OCI-LY1 (cell line): ENCODE data around the gene CST9L.

ENCODE experiments used
- H2AFZ ChIP-seq: fragments of 200-600 bp; sonication (generic), shearing (Covaris generic); 2 replicates; pipeline ENCODE4 v1.6.0; 2014; ENCODE audit warnings: antibody characterized with exemption, mild to moderate bottlenecking, low read length
- H3F3A ChIP-seq: fragments of 200-600 bp; sonication (generic), shearing (Covaris generic); 2 replicates; pipeline ENCODE4 v1.6.0; 2014; ENCODE audit warnings: mild to moderate bottlenecking, antibody characterized with exemption, low read length, moderate library complexity; ENCODE audit not compliant: insufficient read depth
- H3K27ac ChIP-seq: fragments of 200-600 bp; sonication (generic); 2 replicates; pipeline ENCODE4 v1.5.1; 2014; ENCODE audit warnings: low read length, mixed run types, mild to moderate bottlenecking, low read depth; ENCODE audit not compliant: poor library complexity, severe bottlenecking
- H3K27me3 ChIP-seq: fragments of 200-600 bp; sonication (generic); 2 replicates; pipeline ENCODE4 v1.6.0; 2014; ENCODE audit warnings: antibody characterized with exemption, mild to moderate bottlenecking, low read length, moderate library complexity; ENCODE audit not compliant: insufficient read depth
- H3K36me3 ChIP-seq: fragments of 200-600 bp; sonication (generic); 2 replicates; pipeline ENCODE4 v1.6.1; 2014; ENCODE audit warnings: mild to moderate bottlenecking, antibody characterized with exemption, low read length, moderate library complexity, mixed read lengths; ENCODE audit not compliant: insufficient read depth
- H3K4me1 ChIP-seq: fragments of 200-600 bp; sonication (generic); 2 replicates; pipeline ENCODE4 v1.5.1; 2014; ENCODE audit warnings: mild to moderate bottlenecking, low read length, moderate library complexity; ENCODE audit not compliant: insufficient read depth, severe bottlenecking
- H3K4me2 ChIP-seq: fragments of 200-600 bp; sonication (generic), shearing (Covaris generic); 2 replicates; pipeline ENCODE4 v1.6.1; 2014; ENCODE audit warnings: low read length
- H3K4me3 ChIP-seq: fragments of 200-600 bp; sonication (generic); 2 replicates; pipeline ENCODE4 v1.5.1; 2014; ENCODE audit warnings: low read length, low read depth, mild to moderate bottlenecking, mixed read lengths; ENCODE audit not compliant: poor library complexity, severe bottlenecking
- H3K79me2 ChIP-seq: fragments of 200-600 bp; shearing (Covaris generic); 2 replicates; pipeline ENCODE4 v1.6.1; 2016; ENCODE audit warnings: mixed run types, low read length, mixed read lengths; ENCODE audit not compliant: insufficient read depth
- H3K9ac ChIP-seq: fragments of 200-600 bp; sonication (generic), shearing (Covaris generic); 2 replicates; pipeline ENCODE4 v1.6.1; 2014; ENCODE audit warnings: mild to moderate bottlenecking, low read length, mixed read lengths
- H3K9me2 ChIP-seq: fragments of 200-600 bp; sonication (generic), shearing (Covaris generic); 2 replicates; pipeline ENCODE4 v1.6.1; 2014; ENCODE audit warnings: low read depth, mild to moderate bottlenecking, low read length, mixed read lengths
- H3K9me3 ChIP-seq: fragments of 200-600 bp; shearing (Covaris generic); 2 replicates; pipeline ENCODE4 v1.6.1; 2014; ENCODE audit warnings: low read length, mixed read lengths
- H4K20me1 ChIP-seq: fragments of 200-600 bp; sonication (generic), shearing (Covaris generic); 2 replicates; pipeline ENCODE4 v1.6.0; 2016; ENCODE audit warnings: mild to moderate bottlenecking, low read length; ENCODE audit not compliant: insufficient read depth
- EZH2 ChIP-seq: fragments of 200-600 bp; sonication (generic), shearing (Covaris generic); IDR thresholded peaks from 2 replicates; pipeline ENCODE4 v1.8.0; 2017; ENCODE audit warnings: borderline replicate concordance, mixed run types, mild to moderate bottlenecking, antibody characterized with exemption, low read length, moderate library complexity, mixed read lengths
- TF ChIP-seq, protein P1 (sequence below): fragments of 200-600 bp; sonication (generic), shearing (Covaris generic); IDR thresholded peaks from 2 replicates; pipeline ENCODE4 v1.5.1; 2017; ENCODE audit warnings: mild to moderate bottlenecking, antibody characterized with exemption, low read length, moderate library complexity, mixed read lengths

Gene CST9L

DNA sequence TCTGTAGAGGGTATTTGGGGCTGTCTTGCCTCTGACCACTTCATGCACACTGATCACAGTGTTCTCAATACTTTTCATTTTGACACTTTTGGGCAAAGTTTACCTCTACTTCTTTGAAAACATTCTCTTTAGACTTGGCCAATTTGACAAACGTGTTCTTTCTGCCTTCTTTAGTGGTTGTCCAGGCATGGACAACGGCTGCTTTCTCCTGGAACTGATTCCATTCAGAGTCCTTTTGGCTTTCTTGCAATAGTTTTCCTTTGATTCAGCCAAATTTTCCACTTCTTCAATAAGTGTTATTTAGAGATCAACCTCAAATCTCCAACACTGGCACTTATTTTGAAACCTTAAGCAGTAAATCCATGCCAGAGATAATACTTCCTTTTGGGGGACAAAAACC lies 44.1 kb upstream of the CST9L start:
- no peak for TF ChIP-seq EZH2
- TF ChIP-seq, protein P1, sequence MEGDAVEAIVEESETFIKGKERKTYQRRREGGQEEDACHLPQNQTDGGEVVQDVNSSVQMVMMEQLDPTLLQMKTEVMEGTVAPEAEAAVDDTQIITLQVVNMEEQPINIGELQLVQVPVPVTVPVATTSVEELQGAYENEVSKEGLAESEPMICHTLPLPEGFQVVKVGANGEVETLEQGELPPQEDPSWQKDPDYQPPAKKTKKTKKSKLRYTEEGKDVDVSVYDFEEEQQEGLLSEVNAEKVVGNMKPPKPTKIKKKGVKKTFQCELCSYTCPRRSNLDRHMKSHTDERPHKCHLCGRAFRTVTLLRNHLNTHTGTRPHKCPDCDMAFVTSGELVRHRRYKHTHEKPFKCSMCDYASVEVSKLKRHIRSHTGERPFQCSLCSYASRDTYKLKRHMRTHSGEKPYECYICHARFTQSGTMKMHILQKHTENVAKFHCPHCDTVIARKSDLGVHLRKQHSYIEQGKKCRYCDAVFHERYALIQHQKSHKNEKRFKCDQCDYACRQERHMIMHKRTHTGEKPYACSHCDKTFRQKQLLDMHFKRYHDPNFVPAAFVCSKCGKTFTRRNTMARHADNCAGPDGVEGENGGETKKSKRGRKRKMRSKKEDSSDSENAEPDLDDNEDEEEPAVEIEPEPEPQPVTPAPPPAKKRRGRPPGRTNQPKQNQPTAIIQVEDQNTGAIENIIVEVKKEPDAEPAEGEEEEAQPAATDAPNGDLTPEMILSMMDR: no peak
- H3K4me2 ChIP-seq: no peak overlapping the region
- H3K4me1 ChIP-seq: no peaks in the 10 kb centered on the region
- H2AFZ ChIP-seq: no peak overlapping the region
- no peaks in the 10 kb centered on the region for H3K36me3 ChIP-seq
- no peaks in the 10 kb centered on the region for H3F3A ChIP-seq
- no peaks in the 10 kb centered on the region for H3K79me2 ChIP-seq
- no peak overlapping the region for H3K9ac ChIP-seq
- no peaks in the 10 kb centered on the region for H4K20me1 ChIP-seq
- H3K4me3 ChIP-seq: no peak overlapping the region
- no peaks in the 10 kb centered on the region for H3K9me2 ChIP-seq
- H3K9me3 ChIP-seq: no peaks in the 10 kb centered on the region
- H3K27ac ChIP-seq: no peak overlapping the region
- H3K27me3 ChIP-seq: no peaks in the 10 kb centered on the region; the same call in 1 of the 2 replicates

DNA sequence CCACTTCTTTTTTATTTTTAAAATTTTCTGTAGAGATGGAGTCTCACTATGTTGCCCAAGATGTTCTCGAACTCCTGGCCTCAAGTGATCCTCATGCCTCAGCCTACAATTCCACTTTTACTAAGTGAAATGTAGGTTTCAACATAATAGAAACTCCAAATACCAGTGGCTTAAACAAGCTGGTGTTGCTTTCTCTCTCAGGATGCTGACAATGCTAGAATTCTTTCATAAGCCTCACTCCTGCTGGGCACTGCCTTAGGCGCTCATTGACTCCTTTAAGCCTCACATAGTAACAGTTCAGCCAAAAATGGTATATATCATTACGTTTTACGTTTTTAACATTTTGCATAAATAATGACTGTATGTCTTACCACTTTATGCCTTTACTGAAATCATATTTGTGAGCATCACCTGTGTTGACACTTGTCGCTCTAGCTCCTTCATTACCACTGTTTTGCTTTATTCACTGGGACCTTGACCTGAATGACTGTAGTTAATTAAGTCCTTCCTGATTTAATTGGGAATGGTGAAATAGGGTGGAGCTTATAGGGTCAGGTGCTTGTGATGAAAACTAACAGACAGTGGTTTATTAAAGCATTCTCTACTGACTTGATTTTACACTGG lies 41.3 kb upstream of the CST9L start:
- Histone ChIP-seq H3K9me3 (no peaks in the 10 kb centered on the region), H3K79me2 (no peaks in the 10 kb centered on the region), H3K4me3 (no peak overlapping the region), H3K9ac (no peak overlapping the region), H4K20me1 (no peaks in the 10 kb centered on the region), H3K27ac (no peak overlapping the region), H3F3A (no peaks in the 10 kb centered on the region), H3K4me2 (no peak overlapping the region), H3K9me2 (no peaks in the 10 kb centered on the region), H3K27me3 (no peaks in the 10 kb centered on the region; the same call in 1 of the 2 replicates), H2AFZ (no peak overlapping the region), H3K36me3 (no peaks in the 10 kb centered on the region), H3K4me1 (no peaks in the 10 kb centered on the region)
- TF ChIP-seq EZH2: no peak
- TF ChIP-seq, protein P1: no peak

DNA sequence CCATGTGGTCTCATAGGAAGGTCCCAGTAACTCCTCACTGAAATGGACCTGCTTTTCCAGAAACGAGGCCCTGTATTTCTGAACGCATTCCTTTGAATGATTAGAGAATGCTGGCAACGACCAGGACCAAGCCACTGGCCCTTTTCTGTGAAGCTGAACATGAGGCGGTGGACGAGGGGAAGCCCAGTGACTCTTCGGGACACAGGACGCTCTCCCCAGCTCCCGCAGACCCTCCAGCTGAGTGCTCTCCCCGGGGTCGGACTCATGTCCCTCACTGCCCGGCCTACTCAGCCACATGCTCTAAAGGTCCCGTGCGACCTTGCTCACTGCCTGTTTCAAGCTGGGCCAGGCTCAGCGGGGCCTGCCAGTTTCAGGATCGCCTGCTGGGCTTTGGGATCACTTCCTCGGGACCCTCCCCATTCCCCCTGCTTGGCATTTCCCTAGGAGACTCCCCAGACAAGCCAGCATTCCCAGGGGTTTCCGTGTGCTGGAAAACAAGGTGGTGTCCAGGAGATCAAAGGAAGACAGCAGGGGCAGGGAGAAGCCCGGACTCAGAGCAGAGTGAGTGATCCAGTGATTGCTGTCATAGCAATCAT lies 40.1 kb upstream of the CST9L start:
- Histone ChIP-seq H3K4me1 (no peaks in the 10 kb centered on the region), H3K4me2 (no peak overlapping the region), H3K9me2 (no peaks in the 10 kb centered on the region), H3F3A (no peaks in the 10 kb centered on the region), H3K79me2 (no peaks in the 10 kb centered on the region), H3K27ac (no peak overlapping the region), H3K9me3 (no peaks in the 10 kb centered on the region), H4K20me1 (no peaks in the 10 kb centered on the region), H3K4me3 (no peak overlapping the region), H3K36me3 (no peaks in the 10 kb centered on the region), H2AFZ (no peak overlapping the region), H3K9ac (no peak overlapping the region), H3K27me3 (no peaks in the 10 kb centered on the region; the same call in 1 of the 2 replicates)
- TF ChIP-seq, protein P1: no peak
- TF ChIP-seq EZH2: no peak
